Right kidney (tissue), 1 donor: ENCODE measurements around the gene NELL1.

ENCODE experiments used
- DNase-seq: peaks from one replicate; pipeline ENCODE4 v3.0.0-alpha.2; 2016

NELL1 gene

DNA sequence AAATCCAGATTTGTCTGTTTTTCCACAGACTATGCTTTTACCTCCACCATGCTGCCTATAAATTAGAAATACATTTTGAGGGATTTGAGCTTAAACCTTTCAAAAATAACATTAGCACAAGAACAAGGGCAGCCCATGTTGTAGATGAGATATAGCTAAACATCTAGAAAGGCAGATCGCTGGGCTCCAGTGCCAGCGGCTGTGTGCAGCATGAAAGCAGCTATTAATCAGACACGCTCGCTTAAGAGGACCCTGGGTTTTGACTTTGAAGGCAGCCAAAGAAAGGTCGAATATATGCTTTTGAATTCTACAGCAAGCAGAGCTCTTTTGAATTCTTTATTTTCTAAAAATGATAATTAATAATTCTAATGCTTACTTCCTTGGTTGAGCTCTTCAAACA lies 684.0 kb downstream of the NELL1 start:
- no peak for DNase-seq

DNA sequence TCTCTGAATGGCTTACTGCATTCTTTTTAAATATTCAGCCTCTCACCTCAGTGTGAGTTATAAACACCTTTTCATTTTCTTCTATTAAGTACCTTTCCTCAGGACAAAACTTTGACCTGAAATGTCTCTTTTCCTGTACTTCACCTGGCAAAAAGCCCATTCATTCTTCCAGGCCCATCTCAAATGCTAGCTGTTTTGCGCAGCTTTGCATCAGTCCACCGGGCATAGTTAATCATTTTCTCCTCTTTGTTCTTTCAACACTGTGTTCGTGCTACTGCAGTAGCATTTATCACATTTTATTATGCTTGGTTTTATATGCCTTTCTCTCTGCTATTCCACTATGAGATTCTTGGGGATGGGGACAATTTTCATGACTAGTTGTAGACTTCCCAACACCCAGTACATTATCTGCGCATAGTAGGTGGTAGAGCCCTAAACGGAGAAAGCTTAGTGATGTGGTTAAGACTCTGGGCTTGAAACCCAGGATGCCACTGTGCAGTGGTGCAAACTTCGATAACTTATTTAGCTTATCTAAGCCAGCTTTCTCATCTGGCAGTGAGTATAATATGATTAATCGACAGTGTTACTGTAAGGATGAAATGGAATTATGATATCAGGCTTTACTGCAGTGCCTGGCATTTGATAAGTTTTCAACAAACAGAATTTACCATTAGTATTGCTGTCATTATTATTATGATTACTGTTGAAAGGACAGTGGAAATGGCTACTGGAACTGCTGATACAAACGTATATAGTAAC lies 695.7 kb downstream of the NELL1 start:
- DNase-seq: no peak

DNA sequence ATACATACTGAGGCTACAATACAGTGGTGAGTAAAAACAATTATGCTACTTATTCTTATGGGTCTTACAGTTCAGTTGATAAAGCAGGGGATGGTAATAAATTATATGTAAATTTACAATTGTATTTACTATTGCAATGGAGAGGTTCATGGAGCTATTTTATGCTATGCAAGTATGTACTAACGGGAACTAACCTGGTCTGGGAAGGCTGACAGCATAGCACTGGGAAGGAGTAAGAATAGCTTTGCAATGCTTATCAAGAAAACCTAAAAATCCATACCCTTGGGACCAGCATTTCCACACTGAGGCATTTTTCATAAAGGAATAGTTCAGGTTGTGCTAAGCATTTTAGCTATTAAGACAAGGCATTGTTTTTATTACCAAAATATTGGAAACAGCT lies 700.6 kb downstream of the NELL1 start:
- no peak for DNase-seq

DNA sequence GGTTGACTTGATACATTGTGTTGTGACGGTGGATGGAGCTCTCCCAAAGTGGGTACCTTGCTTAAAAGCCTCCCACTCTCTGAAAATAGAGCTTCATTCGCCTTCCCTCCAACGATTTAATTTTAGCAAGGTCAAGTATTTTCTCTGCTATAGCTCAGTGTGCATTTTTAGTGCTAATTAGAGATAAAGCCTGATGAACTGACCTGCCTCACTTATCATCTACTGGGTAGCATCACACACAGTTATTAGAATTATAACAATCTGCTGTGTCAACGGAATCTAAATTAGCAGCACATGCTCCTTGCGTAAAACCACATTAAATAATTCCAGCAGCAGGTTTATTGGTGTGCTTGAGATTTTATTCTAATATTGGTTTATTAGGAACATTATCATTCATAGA lies 701.7 kb downstream of the NELL1 start:
- no peak for DNase-seq

DNA sequence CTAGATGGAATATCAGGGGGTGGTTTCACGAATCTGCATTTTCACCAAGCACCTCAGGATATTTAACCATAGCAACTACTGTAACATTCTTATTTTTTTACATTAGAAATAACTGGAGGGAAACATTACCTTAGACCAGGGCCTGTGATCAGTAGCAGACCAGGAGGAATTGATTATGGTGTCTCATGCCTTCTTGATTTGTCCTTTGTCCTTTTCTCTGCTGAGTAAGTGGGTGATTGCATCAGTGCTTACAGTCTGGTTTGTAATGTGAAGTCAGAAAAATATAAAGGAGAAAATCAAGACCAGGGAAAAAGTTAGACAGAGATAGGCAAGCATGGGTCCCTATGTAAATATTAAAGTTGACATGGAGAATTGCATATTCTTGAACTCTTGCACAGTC lies 703.3 kb downstream of the NELL1 start:
- DNase-seq: no peak

DNA sequence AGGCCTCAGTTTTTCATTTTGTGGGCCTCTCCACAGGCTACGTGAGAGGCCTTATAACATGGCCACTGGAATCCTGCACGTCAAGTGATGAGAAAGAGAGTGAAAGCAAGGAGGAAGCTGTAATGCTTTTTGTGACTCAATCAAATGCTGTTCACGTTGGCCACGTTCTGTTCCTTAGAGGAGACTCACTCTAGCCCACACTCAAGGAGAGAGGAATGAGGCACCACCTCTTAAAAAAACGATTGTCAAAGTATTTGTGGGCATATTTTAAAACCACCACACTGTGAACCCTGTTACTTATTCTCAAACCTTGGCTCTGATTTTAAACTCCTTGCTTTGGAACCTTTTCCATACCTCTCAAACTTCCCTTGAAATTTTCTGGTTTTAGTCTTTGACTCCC lies 705.0 kb downstream of the NELL1 start:
- no peak for DNase-seq

DNA sequence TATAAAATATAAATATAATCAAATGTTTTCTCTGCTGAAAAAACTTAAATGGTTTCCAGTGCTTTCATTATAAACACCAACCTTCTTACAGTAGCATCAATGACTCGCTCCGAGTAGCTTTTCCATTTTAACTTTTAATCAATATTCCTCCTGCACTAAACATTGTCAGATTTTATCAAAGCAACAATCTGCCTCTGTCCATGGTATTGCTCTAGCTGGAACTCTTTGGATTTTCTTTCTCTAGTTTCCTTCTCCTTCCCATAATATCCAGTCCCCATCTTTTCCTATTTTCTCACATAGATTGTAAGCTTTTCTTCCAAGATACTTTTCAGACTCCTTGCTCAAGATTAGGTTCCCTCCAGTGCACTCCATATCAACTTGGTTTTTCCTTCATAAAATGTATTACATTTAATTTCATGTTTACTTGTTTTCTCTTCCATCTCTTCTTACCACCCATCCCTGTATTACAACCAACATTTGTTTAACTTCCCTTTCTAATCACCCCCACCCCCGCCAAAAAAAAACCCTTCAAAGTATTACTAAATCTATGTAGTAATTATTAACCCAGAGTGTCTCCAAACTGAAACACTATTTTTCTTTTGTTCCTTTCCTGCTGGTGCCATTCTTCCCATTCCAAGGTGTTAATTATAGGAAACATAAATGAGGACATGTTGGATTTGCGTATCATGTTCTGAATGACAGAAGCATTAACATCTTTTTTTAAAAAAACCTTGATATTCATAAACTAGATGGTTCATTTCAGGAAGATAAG lies 716.5 kb downstream of the NELL1 start:
- DNase-seq: no peak

DNA sequence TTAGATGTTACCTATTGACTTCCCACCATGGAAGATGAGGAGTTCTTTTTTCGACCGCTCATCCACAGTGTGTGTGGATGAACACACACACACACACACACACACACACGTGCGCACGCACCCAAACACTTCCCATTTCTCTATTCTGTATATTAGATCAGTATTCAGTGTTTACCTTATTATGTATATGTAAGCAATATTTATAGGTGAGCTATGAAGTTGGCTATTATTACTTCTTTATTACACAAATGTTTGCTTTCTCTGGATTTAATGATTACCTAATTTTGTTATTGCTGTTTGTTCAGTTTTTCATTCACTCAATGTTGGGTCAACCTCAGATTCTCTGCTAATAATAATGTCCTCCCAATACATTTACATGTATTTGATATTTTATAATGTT lies 721.0 kb downstream of the NELL1 start:
- no peak for DNase-seq

DNA sequence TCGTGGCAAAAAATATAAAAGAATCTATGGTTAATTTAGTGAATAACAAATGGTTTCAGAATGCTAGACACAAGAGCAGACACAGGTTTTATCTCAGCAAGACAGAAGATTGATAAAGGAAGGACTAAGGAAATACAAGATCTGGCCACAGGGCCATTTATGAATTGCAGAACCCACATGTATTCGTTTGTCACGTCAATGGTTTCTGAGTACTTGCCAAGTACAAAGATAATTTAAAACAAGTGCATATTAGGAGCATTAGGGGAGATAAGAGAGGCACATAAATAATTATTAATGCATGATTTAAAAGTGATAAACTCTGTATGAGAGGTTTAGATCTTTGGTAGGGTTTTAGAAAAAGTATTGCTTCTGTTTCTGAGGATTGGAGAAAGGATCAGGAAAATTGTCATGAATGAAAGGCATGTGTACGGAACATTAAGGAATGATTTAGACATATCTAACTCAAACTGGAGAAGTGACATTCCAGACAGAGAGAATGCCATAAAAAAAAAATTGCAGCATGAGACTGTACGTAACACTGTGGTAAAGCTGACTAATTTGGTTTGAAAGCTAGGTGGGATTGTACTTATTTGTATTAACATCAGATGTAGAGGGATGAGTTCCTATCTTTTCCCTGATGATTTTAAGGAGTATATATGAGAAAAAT lies 727.1 kb downstream of the NELL1 start:
- DNase-seq: no peak

DNA sequence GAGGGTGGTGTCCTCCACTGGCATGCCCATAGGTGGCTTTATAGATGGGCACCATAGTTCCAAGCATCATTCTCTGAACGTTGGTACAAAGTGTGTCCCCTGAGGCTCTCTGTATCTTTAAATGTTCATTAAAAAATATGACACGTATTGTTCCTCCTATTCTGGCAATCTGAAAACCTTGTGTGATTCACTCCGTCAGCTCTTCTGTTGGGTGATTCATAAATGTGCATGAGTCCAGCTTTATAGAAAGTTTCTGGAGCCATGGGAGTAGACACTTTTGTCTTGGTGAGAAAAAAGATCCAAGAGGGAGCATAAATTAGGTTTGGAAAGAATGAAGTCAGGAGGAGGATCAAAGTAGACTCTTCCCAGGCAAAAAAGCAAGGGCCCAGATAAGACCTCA lies 728.8 kb downstream of the NELL1 start:
- no peak for DNase-seq

DNA sequence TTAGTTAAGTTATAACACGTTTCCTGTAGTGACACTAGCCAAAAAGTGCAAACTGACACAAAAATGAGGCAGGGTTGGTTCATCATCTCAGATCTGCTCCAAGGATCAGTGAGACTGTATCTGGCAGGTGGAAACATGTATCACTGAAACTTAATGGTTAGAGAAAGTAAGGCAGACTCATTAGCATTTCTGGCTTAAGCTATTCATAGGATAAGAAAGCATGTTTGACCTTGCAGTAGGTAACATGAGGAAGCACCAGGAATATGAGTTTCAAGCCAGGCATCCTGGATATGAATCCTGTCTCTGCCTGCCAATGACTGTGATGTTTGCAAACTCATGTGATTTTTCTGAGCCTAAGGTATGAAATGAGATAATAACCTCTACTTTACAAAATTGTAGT lies 732.1 kb downstream of the NELL1 start:
- DNase-seq: no peak

DNA sequence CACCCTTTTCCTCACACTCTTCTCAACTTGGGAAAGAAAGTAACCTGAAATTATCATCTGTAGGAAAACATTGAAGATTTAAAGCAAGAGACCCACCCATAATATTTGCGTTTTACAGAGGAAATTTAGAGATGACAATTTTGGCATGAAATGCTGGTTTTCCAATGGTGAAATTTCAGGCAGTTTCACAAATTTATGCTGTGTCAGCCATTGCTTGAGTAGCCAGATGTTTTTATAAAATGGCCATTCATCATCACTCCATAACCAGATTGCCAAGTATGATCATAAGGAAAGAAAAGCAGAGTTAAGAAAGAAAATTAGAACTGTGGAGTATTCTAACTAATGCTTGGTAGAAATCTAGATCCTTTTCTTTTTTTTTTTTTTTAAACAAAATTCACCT lies 732.9 kb downstream of the NELL1 start:
- DNase-seq: no peak

DNA sequence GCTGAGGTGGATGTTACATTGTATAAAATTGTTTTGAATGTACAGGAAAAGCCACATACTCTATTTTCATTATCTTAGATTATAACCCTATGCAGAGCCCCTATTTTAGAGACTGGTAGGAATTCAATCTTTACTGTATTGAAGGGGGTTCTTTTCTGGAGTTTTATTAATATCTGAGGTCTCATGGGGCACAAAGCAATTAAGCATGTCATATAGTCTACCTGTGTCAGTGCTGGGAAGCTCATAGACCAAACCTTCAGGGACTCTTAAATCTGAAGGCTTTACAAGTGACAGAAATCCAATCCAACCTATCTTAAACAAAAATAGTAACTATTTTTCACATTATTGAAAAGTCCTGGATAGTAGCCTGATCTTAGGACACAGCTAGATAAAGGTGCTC lies 733.7 kb downstream of the NELL1 start:
- no peak for DNase-seq

DNA sequence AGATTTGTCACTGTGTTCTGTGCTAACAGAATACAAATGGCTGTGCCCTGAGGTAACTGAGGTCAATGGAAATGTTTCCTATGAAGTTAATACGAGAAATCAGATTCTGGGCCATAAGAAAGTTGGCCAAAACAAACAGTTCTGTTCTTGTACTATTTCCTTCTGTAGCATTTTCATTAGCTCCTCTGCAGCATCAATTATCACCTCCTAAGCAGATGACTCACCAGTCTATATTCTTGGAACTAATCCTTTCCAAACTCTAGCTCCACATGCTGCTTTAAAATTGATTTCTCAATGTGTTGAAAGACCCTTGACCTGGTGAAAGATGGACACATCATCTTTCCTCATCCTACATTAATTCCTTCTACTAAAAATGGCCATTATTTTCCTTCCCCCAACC lies 736.0 kb downstream of the NELL1 start:
- no peak for DNase-seq

DNA sequence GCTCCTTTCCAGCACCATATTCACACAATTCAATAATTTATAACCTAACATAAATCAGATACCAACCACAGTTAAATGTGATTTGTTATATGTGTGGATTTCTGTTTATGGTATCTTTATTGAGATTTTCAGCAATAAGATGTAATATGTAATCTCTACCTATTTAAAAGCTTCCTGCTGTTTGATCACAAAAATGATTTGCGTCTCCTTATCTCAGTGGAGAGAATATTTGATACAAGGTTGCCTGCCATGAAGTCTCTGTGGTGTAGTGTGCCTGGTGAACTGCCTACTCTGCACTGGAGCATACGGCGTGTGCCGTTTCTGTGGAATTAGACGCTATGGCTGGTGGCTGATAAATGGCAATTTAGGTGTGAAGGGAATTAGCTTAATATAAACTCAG lies 741.1 kb downstream of the NELL1 start:
- no peak for DNase-seq

DNA sequence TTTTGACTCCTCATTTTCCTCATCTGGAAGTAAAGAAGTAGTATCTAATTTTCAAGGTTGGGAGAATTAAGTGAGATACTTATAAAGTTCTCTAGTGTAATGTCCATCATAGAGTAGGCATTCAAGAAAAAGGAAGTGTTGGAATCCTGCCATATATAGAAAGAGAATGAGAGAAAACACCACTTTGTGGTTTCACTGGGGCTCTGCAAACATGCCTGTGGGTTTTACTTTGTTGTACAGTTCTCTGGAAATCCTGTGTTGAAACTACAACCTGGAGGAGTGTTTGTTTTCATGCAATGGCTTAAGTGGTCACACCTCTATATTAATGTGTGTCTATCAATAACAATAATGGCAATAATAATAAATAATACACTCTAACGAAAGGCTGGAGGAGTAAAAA lies 741.7 kb downstream of the NELL1 start:
- no peak for DNase-seq

DNA sequence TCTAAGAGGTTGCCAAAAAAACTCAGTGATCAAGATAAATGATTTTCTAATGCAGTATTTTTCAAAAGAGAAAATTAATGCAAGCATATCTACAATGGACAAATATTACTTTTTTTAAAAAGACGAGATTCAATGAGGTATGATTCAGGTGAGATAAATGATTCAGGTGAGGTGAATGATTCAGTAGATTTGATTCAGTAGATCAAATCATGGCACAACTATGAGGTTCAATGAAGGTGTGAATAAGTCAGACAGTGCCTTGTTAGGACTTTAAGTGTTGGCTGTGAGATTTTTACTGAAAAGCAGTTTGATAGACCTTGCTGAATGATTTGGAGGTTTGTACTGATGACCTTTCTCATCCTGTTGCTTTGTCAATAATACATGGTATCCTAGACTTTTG lies 742.2 kb downstream of the NELL1 start:
- no peak for DNase-seq

DNA sequence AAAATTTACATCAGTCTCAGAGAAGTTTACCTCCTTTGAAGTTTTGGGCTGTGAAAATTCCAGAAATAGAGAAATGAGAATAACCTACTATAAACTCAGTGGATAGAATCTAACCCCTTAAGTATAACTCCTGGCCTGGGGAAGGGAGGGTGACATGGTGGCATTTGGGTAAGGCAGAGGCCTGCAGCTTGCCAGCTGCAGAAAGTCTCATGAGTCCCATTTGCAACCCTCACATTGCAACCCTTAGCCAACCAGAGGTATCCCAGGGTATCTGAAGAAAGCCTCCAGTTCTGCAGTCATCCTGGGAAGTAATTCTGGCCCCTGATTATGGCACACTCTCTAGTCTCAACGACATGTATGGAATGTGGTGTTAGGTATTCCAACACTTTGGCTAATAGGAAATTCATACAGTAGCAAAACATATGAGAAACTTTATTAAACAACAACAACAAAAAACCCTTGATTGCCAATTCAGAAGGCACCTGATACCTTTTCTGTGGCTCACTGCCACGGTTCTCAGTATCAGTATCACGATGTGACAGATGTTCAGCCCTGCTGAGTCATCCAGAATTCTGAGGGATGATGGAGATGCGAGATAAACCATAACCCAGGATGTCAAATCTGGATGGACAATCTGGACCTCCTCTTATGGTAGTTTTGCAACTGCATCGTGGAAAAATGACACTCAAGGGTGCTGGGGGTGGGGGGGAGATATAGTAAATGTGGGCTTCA lies 743.4 kb downstream of the NELL1 start:
- DNase-seq: no peak

DNA sequence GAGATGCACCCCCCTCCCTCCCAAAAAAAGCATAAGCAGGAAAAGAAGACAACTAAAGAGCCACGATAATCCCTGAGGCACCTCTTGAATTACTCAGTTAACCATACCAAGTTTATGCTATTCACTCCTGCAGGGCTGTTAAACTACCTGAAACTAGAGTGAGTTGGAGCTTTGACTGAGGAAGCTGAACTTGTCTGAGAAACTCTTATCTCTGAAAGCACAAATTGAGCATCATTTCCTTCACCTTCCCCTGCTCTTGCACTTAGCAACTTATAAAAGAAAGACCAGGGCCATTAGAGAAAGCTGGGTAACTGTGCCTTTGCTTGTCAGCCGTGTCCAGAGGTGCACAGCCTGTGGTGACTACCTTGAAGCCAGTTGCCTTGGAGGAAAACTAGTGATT lies 745.6 kb downstream of the NELL1 start:
- DNase-seq: no peak

DNA sequence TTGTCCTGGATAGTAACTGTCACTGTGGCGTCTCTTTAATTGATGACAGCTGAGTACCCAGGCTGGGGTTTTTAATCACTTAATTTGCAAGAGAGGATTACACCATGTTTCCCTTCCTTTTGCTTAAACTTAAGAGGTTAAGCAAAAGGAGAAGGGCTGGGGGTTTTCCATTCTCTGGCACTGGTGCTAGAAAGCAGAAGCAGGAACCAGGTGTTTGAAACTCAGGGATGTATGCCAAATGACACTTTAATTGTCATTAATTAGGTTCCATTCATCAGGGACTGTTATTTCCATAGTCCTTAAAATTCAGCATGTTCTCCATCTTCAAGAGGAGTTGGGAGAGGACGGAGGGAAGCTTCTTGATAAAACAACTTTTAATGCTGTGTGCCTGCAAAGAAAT lies 746.2 kb downstream of the NELL1 start:
- no peak for DNase-seq

DNA sequence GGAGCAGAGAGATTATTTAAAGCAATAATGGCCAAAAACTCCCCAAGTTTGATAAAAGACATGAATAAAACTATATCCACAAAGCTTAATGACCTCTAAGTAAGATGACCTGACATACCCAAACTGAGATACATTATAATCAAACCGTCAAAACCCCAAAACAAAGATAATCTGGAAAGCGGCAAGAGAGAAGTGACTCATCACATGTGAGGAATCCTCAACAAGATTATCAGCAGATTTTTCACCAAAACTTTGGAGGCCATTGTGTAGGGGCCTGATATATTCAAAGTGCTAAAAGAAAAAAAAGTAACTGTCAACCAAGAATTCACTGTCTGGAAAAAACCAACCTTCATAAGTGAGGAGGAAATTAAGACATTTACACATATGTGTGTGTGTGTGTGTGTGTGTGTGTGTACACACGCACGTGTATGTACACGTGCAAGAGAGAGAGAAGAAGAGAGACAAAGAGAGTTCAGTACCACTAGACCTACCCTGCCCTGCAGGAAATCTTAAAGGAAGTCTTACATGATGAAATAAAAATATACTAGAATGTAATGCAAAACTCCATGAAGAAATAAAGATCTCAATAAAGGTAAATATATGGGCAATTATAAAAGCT lies 752.4 kb downstream of the NELL1 start:
- DNase-seq: no peak

DNA sequence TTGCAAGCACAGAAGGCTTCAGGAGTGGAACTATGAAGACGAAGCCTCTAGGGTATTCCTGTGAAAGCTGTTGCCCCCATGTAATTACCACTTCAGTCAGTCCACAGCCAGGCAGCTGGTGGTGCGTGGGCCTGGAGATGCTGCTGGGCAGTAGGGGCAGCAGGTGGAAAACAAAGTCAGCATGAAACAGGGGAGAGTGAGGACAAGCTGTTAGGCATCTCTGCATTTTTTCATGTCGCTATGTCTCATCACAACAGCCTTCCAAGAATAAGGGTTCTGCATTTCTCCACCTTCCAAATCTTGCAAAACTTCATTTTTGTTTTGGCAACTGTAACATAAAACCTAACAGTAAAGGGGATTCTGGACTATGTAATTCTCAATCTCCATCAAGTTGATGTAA lies 757.5 kb downstream of the NELL1 start:
- no peak for DNase-seq

DNA sequence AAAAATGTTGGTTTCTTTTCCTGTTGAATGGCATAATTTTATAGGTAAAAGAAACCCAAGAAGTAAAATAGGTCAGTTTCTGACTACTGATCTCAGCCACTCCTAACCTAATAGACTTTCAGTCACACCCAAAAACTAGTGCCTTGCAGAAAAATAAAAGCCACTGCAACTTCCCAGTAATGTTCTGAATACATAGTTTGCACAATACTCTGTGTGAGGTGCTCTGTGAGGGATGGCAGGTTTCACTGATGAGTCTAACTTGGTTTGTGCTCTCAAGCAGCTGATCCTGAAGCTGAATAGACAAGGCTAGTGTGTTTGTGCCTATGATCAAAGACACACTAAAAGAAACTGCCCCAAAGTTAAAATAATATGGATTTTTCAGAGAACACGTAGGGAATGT lies 758.3 kb downstream of the NELL1 start:
- no peak for DNase-seq
